ENCODE results near the gene KIR3DL2.
"Not testable (repeated sequence)": the region's sequence is repeated elsewhere in the genome, so short reads cannot be mapped to it uniquely, and the experiment has no call there.

The KIR3DL2 gene

GRCh38 chr19:54873990-54874389, 23.7 kb downstream of the KIR3DL2 start, which contains the start of gene FCAR:
TSS of gene FCAR (plus strand) at chr19:54874235. CDS start at chr19:54874290, 55 bp downstream.
- no peak for DNase-seq

GRCh38 chr19:54875506-54875905, 25.3 kb downstream of the KIR3DL2 start:
- DNase-seq: no peak

GRCh38 chr19:54877471-54877870, 27.2 kb downstream of the KIR3DL2 start:
- no peak for DNase-seq

GRCh38 chr19:54881884-54882283, 31.6 kb downstream of the KIR3DL2 start:
- no peak for DNase-seq

GRCh38 chr19:54882758-54883157, 32.5 kb downstream of the KIR3DL2 start:
- no peak for DNase-seq

- no peak for DNase-seq
Observed at GRCh38 chr19:54883228-54883627, 33.0 kb downstream of the KIR3DL2 start.

- DNase-seq: no peak
Observed at GRCh38 chr19:54888239-54888638, 38.0 kb downstream of the KIR3DL2 start.

GRCh38 chr19:54889566-54889965, 39.3 kb downstream of the KIR3DL2 start:
- no peak for DNase-seq

GRCh38 chr19:54893406-54893805, 43.2 kb downstream of the KIR3DL2 start:
- no peak for DNase-seq

GRCh38 chr19:54894106-54894505, 43.9 kb downstream of the KIR3DL2 start:
- DNase-seq: not testable (repeated sequence)

- DNase-seq: no peak
Observed at GRCh38 chr19:54896036-54896435, 45.8 kb downstream of the KIR3DL2 start.

- not testable (repeated sequence) for DNase-seq
Observed at GRCh38 chr19:54898685-54899084, 48.4 kb downstream of the KIR3DL2 start.

GRCh38 chr19:54899646-54900045, 49.4 kb downstream of the KIR3DL2 start:
- DNase-seq: not testable (repeated sequence)

- DNase-seq: not testable (repeated sequence)
Observed at GRCh38 chr19:54901153-54901552, 50.9 kb downstream of the KIR3DL2 start.

GRCh38 chr19:54902061-54902460, 51.8 kb downstream of the KIR3DL2 start:
- DNase-seq: no peak

GRCh38 chr19:54903303-54903702, 53.1 kb downstream of the KIR3DL2 start:
- no peak for DNase-seq

GRCh38 chr19:54904261-54904660, 54.0 kb downstream of the KIR3DL2 start:
- DNase-seq: not testable (repeated sequence)

GRCh38 chr19:54905421-54905802, 55.2 kb downstream of the KIR3DL2 start:
- no peak for DNase-seq

GRCh38 chr19:54905803-54906511, 55.7 kb downstream of the KIR3DL2 start, which contains the start of gene NCR1:
TSS of gene NCR1 (plus strand) at chr19:54906148. CDS start at chr19:54906188, 40 bp downstream.
- DNase-seq: no peak

GRCh38 chr19:54906819-54907218, 56.6 kb downstream of the KIR3DL2 start:
- no peak for DNase-seq

GRCh38 chr19:54907899-54908298, 57.7 kb downstream of the KIR3DL2 start:
- DNase-seq: not testable (repeated sequence)
